Loucy (cell line): ENCODE results near the gene HIP1R.

ENCODE experiments used
- CTCF ChIP-seq: fragments of 200-600 bp; sonication (generic); conservative IDR thresholded peaks from 2 replicates; pipeline ENCODE4 v1.5.1; 2014; ENCODE audit warnings: mild to moderate bottlenecking, antibody characterized with exemption, low read length
- EZH2phosphoT487 ChIP-seq: fragments of 200-600 bp; IDR thresholded peaks from 2 replicates; pipeline ENCODE4 v1.6.1; 2018; ENCODE audit warnings: antibody characterized with exemption, mild to moderate bottlenecking, moderate library complexity, borderline replicate concordance

DNA sequence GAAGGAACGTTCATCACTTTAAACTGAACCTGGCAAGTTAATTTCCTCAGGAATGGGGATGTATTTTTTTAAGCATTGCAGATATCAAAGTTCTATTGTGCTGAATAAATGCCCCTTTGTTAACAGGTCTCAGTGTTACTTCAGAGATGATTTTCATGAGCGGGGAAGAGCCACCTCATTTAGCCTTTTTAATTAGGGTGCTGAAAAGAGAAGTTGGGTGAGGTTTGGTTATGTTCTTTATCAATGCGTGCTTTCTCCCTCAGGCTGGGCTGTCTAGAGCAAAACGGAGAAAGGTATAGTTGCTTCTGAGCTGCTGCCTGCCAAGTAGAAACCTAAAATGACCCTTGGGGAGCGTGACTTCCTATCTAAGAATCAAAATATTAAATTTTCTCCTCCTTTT lies 8.0 kb upstream of the HIP1R start:
- TF ChIP-seq CTCF (no peak), EZH2phosphoT487 (no peak)
